T-helper 1 cell treated with Interleukin-12 subunit alpha and Interleukin-12 subunit beta and Interleukin-4 antibody, amounts not matched to agents 30 μg/mL and 1 μg/mL, for 36 hours (primary cell): Measurements from ENCODE around the gene NEK1.

Experiments
- H3K27ac Mint-ChIP-seq: one replicate; pipeline ENCODE4 v1.8.0; 2021; ENCODE audit warnings: mild to moderate bottlenecking, mixed read lengths
- H3K27me3 Mint-ChIP-seq: one replicate; pipeline ENCODE4 v1.8.0; 2021; ENCODE audit warnings: low read depth, mixed read lengths
- H3K36me3 Mint-ChIP-seq: one replicate; pipeline ENCODE4 v1.8.0; 2021; ENCODE audit warnings: low read depth, mixed read lengths
- H3K4me1 Mint-ChIP-seq: one replicate; pipeline ENCODE4 v1.8.0; 2021; ENCODE audit warnings: low read depth, mixed read lengths
- H3K4me3 Mint-ChIP-seq: one replicate; pipeline ENCODE4 v1.8.0; 2021; ENCODE audit warnings: mild to moderate bottlenecking, moderate library complexity, mixed read lengths
- H3K9me3 Mint-ChIP-seq: one replicate; pipeline ENCODE4 v1.8.0; 2021; ENCODE audit warnings: mixed read lengths

The NEK1 gene

GRCh38 chr4:169383724-169384123 lies 228.7 kb downstream of the NEK1 start:
- Mint-ChIP-seq H3K36me3 (no peaks in the 10 kb centered on the region), H3K27ac (no peak overlapping the region), H3K9me3 (peaks cover 3% of the 10 kb centered on the region), H3K4me1 (no peaks in the 10 kb centered on the region), H3K4me3 (no peak overlapping the region), H3K27me3 (no peaks in the 10 kb centered on the region)

DNA sequence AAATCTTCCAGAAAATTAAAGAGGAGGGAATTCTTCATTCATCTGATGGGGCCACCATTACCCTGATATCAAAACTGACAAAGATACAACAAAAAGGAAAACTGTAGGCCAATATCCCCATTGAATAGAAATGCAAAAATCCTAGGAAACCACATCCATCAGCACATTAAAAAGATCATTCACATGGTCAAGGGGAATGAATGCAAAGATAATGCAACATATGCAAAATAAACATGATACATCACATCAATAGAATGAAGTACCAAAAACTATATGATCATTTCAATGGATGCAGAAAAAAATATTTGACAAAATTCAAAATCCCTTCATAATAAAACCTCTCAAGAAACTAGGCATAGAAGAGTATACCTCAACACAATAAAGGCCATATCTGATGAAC lies 232.7 kb downstream of the NEK1 start:
- H3K4me3 Mint-ChIP-seq = no peak overlapping the region

DNA sequence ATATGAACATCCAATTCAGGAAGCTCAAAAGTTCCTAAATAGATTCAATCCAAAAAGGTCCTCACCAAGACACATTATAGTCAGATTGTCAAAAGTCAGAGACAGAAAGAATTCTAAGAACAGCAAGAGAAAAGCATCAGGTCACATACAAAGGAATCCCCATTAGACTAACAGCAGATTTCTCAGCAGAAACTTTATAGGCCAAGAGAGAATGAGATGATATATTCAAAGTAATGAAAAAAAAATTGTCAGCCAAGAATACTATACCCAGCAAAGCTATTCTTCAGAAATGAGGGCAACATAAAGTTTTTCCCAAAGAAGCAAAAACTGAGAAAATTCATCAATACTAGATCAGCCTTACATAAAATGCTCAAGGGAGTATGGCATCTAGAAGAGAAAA lies 235.0 kb downstream of the NEK1 start:
- peaks cover 22% of the 10 kb centered on the region for H3K9me3 Mint-ChIP-seq
- no peaks in the 10 kb centered on the region for H3K4me1 Mint-ChIP-seq
- no peak overlapping the region for H3K4me3 Mint-ChIP-seq
- H3K27ac Mint-ChIP-seq = no peak overlapping the region
- peaks cover 4% of the 10 kb centered on the region for H3K36me3 Mint-ChIP-seq
- H3K27me3 Mint-ChIP-seq = no peaks in the 10 kb centered on the region

More for the DNA sequence above, 232.7 kb downstream of the NEK1 start:
- peaks cover 22% of the 10 kb centered on the region for H3K9me3 Mint-ChIP-seq
- no peaks in the 10 kb centered on the region for H3K27me3 Mint-ChIP-seq
- peaks cover 4% of the 10 kb centered on the region for H3K36me3 Mint-ChIP-seq
- no peak overlapping the region for H3K27ac Mint-ChIP-seq
- H3K4me1 Mint-ChIP-seq = no peaks in the 10 kb centered on the region

- Mint-ChIP-seq H3K27me3 (no peaks in the 10 kb centered on the region), H3K9me3 (peaks cover 22% of the 10 kb centered on the region), H3K36me3 (peaks cover 4% of the 10 kb centered on the region), H3K4me3 (no peak overlapping the region), H3K27ac (no peak overlapping the region), H3K4me1 (no peaks in the 10 kb centered on the region)
These were observed 236.0 kb downstream of the NEK1 start for GRCh38 chr4:169376421-169376820.

DNA sequence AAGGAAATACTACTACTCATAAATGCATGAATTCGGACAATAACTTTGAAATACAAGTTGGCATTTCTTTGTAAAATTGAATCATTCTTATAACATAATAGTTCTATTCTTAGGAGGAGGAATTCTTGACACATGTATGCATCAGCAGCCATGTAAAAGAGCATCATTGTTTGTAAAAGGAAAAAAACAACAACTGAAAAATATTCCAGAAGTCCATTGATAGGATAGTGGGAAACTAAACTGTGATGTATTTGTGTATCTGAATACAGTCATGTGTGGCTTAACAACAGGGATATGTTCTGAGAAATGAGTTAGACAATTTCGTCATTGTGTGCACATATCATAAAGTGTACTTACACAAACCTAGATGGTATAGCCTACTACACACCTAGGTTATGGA lies 239.6 kb downstream of the NEK1 start:
- Mint-ChIP-seq H3K9me3 (peaks cover 18% of the 10 kb centered on the region), H3K27me3 (no peaks in the 10 kb centered on the region), H3K4me3 (no peak overlapping the region), H3K4me1 (no peaks in the 10 kb centered on the region), H3K27ac (no peak overlapping the region), H3K36me3 (peaks cover 4% of the 10 kb centered on the region)

DNA sequence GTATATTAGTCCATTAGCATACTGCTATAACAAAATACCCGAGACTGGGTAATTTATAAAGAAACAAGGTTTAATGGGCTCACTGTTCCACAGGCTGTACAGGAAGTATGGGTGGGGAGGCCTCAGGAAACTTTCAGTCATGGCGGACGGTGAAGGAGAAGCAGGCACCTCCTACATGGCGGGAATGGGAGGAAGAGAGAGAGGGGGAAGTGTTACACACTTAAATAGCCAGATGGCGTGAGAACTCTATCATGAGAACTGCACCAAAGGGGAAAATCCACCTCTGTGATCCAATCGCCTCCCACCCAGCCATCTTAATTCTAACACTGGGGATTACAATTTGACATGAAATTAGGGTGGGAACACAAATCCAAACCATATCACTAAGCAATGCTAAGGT lies 242.7 kb downstream of the NEK1 start:
- H3K27me3 Mint-ChIP-seq = no peaks in the 10 kb centered on the region
- no peaks in the 10 kb centered on the region for H3K36me3 Mint-ChIP-seq
- H3K4me1 Mint-ChIP-seq = no peaks in the 10 kb centered on the region
- H3K9me3 Mint-ChIP-seq = no peaks in the 10 kb centered on the region
- no peak overlapping the region for H3K27ac Mint-ChIP-seq
- H3K4me3 Mint-ChIP-seq = no peak overlapping the region

DNA sequence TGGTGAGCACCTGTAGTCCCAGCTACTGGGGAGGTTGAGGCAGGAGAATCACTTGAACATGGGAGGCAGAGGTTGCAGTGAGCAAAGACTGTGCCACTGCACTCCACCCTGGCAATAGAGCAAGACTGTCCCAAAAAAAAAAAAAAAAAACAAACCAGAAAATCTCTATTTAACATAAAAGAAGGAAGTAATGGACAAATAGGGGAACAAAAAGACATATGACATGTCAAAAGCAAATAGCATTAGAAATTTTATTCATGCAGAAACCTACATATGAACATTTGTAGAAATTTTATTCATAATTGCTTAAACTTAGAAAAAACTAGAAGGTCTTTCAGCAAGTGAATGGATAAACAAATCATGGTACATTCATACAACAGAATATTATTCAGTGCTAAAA lies 244.6 kb downstream of the NEK1 start:
- H3K27me3 Mint-ChIP-seq = no peaks in the 10 kb centered on the region
- no peaks in the 10 kb centered on the region for H3K9me3 Mint-ChIP-seq
- H3K36me3 Mint-ChIP-seq = no peaks in the 10 kb centered on the region
- H3K27ac Mint-ChIP-seq = no peak overlapping the region
- no peak overlapping the region for H3K4me3 Mint-ChIP-seq
- no peaks in the 10 kb centered on the region for H3K4me1 Mint-ChIP-seq

GRCh38 chr4:169366821-169367220 lies 245.6 kb downstream of the NEK1 start:
- no peaks in the 10 kb centered on the region for H3K9me3 Mint-ChIP-seq
- no peak overlapping the region for H3K27ac Mint-ChIP-seq
- H3K36me3 Mint-ChIP-seq = no peaks in the 10 kb centered on the region
- H3K4me3 Mint-ChIP-seq = no peak overlapping the region
- H3K27me3 Mint-ChIP-seq = peaks cover 3% of the 10 kb centered on the region
- no peaks in the 10 kb centered on the region for H3K4me1 Mint-ChIP-seq

GRCh38 chr4:169362607-169363006 lies 249.8 kb downstream of the NEK1 start:
- no peaks in the 10 kb centered on the region for H3K36me3 Mint-ChIP-seq
- no peaks in the 10 kb centered on the region for H3K9me3 Mint-ChIP-seq
- H3K27me3 Mint-ChIP-seq = peaks cover 10% of the 10 kb centered on the region
- no peaks in the 10 kb centered on the region for H3K4me1 Mint-ChIP-seq
- no peak overlapping the region for H3K4me3 Mint-ChIP-seq
- H3K27ac Mint-ChIP-seq = no peak overlapping the region

DNA sequence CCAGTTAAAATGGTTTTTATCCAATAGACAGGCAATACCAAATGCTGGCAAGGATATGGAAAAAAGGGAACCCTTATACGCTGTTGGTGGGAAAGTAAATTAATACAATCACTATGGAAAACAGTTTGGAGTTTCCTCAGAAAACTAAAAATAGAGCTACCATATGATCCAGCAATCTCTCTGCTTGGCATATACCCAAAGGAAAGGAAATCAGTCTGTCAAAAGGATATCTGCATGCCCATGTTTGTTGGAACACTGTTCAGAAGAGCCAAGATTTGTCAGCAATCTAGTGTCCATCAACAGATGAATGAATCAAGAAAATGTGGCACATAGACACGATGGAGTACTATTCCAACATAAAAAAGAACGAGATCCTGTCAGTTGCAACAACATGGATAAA lies 250.6 kb downstream of the NEK1 start:
- Mint-ChIP-seq H3K4me1 (no peaks in the 10 kb centered on the region), H3K36me3 (no peaks in the 10 kb centered on the region), H3K9me3 (no peaks in the 10 kb centered on the region), H3K27me3 (peaks cover 10% of the 10 kb centered on the region), H3K27ac (no peak overlapping the region), H3K4me3 (no peak overlapping the region)

- Mint-ChIP-seq H3K27me3 (peaks cover 10% of the 10 kb centered on the region), H3K27ac (no peak overlapping the region), H3K4me3 (no peak overlapping the region), H3K9me3 (no peaks in the 10 kb centered on the region), H3K4me1 (no peaks in the 10 kb centered on the region), H3K36me3 (no peaks in the 10 kb centered on the region)
These were observed 252.4 kb downstream of the NEK1 start for GRCh38 chr4:169359961-169360360.

DNA sequence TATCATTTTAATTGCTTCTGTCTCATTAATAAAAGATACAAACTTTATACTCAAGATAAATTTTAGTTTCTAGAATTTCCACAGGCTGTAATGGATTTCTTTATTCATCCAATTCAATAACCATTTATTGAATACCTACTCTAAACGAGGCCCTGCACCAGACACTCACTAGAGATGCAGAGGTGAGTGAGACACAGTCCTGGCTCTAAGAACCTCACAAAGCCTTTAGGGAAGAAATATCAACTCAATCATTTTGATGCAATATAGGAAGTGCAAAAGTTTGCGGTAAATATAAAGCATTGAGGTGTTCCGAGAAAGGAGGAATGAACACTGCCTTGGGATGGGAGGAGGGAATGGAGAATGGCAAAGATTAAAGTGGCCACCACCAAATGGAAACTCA lies 260.0 kb downstream of the NEK1 start:
- no peak overlapping the region for H3K4me3 Mint-ChIP-seq
- H3K36me3 Mint-ChIP-seq = no peaks in the 10 kb centered on the region
- H3K4me1 Mint-ChIP-seq = no peaks in the 10 kb centered on the region
- no peaks in the 10 kb centered on the region for H3K9me3 Mint-ChIP-seq
- H3K27ac Mint-ChIP-seq = no peak overlapping the region
- no peaks in the 10 kb centered on the region for H3K27me3 Mint-ChIP-seq

DNA sequence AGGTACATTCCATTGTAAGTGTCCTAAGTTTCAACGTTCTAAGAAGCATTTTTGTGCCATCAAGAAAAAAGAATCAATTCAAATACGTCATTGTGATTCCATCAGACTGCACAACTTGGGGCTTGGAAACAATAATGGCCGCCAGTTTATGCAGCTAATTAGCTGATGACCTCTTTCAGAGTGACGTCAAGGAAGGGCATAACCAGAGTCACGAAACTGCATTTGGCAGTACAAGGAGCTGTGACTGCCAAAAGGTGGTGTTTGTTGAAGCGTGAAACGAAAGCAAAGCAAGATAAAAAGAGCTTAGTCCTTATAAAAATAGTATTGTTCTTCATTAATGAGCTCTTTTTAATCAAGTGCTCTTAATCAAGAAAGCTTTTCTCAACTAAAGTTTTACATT lies 260.5 kb downstream of the NEK1 start:
- Mint-ChIP-seq H3K9me3 (no peaks in the 10 kb centered on the region), H3K4me3 (no peak overlapping the region), H3K27ac (no peak overlapping the region), H3K27me3 (no peaks in the 10 kb centered on the region), H3K4me1 (no peaks in the 10 kb centered on the region), H3K36me3 (no peaks in the 10 kb centered on the region)

DNA sequence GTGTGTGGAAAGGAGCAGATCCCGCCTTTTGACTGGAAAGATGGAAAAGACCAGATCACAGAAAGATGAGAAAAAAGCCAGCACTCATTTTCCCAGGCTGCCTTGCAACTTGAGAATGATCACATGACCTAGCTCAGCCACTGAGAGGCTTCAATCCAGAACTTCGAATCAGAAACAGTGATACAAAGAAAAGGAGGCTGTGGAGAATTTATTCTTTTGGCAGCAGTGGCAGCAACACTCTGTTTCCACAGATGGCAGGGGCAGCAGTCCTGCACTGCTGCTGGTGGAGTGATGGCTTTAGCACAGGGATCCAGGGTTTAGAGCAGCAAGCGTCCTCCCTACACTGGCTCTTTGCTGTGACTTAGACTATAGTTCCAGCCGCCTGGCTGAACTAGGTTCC lies 263.8 kb downstream of the NEK1 start:
- Mint-ChIP-seq H3K4me1 (no peaks in the 10 kb centered on the region), H3K4me3 (no peak overlapping the region), H3K36me3 (no peaks in the 10 kb centered on the region), H3K27ac (no peak overlapping the region), H3K9me3 (no peaks in the 10 kb centered on the region), H3K27me3 (no peaks in the 10 kb centered on the region)

DNA sequence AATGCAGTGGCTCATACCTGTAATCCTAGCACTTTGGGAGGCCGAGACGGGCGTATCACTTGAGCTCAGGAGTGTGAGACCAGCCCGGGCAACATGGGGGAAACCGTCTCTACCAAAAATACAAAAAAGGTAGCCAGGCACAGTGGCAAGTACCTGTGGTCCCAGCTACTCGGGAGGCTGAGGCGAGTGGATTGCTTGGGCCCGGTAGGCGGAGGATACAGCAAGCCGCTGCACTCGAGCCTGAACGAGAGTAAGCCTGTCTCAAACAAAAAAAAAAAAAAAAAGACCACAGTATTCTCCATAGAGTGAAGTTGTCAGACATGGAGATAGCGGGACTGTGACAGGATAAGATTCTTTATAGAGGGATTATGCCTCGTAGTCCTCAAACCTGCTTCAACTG lies 265.5 kb downstream of the NEK1 start:
- Mint-ChIP-seq H3K27ac (no peak overlapping the region), H3K4me1 (no peaks in the 10 kb centered on the region), H3K27me3 (no peaks in the 10 kb centered on the region), H3K9me3 (no peaks in the 10 kb centered on the region), H3K36me3 (no peaks in the 10 kb centered on the region), H3K4me3 (no peak overlapping the region)

- Mint-ChIP-seq H3K27ac (no peak overlapping the region), H3K4me1 (no peaks in the 10 kb centered on the region), H3K27me3 (no peaks in the 10 kb centered on the region), H3K36me3 (no peaks in the 10 kb centered on the region), H3K4me3 (no peak overlapping the region), H3K9me3 (no peaks in the 10 kb centered on the region)
These were observed 267.1 kb downstream of the NEK1 start for GRCh38 chr4:169345316-169345721.
